GM12873 (cell line): ENCODE data around the gene HNF1A.

ENCODE experiments used
- CTCF ChIP-seq: IDR thresholded peaks from 2 replicates; pipeline ENCODE4 v1.5.1; 2012; ENCODE audit warnings: low read depth, mild to moderate bottlenecking, moderate library complexity, low read length, control low read depth; ENCODE audit not compliant: insufficient read depth; ENCODE audit errors: missing control alignments

Gene HNF1A

GRCh38 chr12:120991965-120992364 lies 13.6 kb downstream of the HNF1A start:
- no peak for TF ChIP-seq CTCF

- TF ChIP-seq CTCF: no peak
Observed at GRCh38 chr12:120992989-120993388, 14.6 kb downstream of the HNF1A start.

GRCh38 chr12:120993496-120993895 lies 15.2 kb downstream of the HNF1A start:
- TF ChIP-seq CTCF: no peak

GRCh38 chr12:120994059-120994458 lies 15.7 kb downstream of the HNF1A start:
- TF ChIP-seq CTCF: no peak

- no peak for TF ChIP-seq CTCF
Observed at GRCh38 chr12:120994589-120995337, 16.4 kb downstream of the HNF1A start.

GRCh38 chr12:120996133-120996746 lies 17.9 kb downstream of the HNF1A start:
- no peak for TF ChIP-seq CTCF

GRCh38 chr12:120997448-120997847 lies 19.1 kb downstream of the HNF1A start:
- no peak for TF ChIP-seq CTCF
